Endothelial cell (in vitro differentiated cells): Measurements from ENCODE around the gene NPIPB2. TPM values are rescaled to one million over a fixed set of nuclear protein-coding genes. Genes with fewer than 3 reads are reported as not detected.

Source experiments
- DNase-seq: peaks from one replicate; pipeline ENCODE4 v3.0.0; 2021; ENCODE audit warnings: low spot score
- H3K27ac Mint-ChIP-seq: one replicate; pipeline ENCODE4 v1.8.0; 2021; ENCODE audit warnings: mixed read lengths, inconsistent platforms; ENCODE audit not compliant: unreplicated experiment
- H3K27me3 Mint-ChIP-seq: one replicate; pipeline ENCODE4 v1.8.0; 2021; ENCODE audit warnings: mild to moderate bottlenecking, moderate library complexity, mixed read lengths, inconsistent platforms; ENCODE audit not compliant: unreplicated experiment
- H3K36me3 Mint-ChIP-seq: one replicate; pipeline ENCODE4 v1.8.0; 2021; ENCODE audit warnings: mild to moderate bottlenecking, low read depth, mixed read lengths, inconsistent platforms; ENCODE audit not compliant: unreplicated experiment
- H3K4me1 Mint-ChIP-seq: one replicate; pipeline ENCODE4 v1.8.0; 2021; ENCODE audit warnings: mild to moderate bottlenecking, mixed read lengths, inconsistent platforms; ENCODE audit not compliant: unreplicated experiment
- H3K4me3 Mint-ChIP-seq: one replicate; pipeline ENCODE4 v1.8.0; 2021; ENCODE audit warnings: mild to moderate bottlenecking, mixed read lengths, inconsistent platforms; ENCODE audit not compliant: unreplicated experiment
- H3K9me3 Mint-ChIP-seq: one replicate; pipeline ENCODE4 v1.8.0; 2021; ENCODE audit warnings: mixed read lengths, inconsistent platforms; ENCODE audit not compliant: unreplicated experiment
- CTCF ChIP-seq: fragments of 200-600 bp; sonication (generic); IDR thresholded peaks from one replicate; pipeline ENCODE4 v1.5.0; 2021; ENCODE audit warnings: antibody characterized with exemption; ENCODE audit not compliant: unreplicated experiment
- total RNA-seq: library from RNA; stranded (reverse); fragmentation: NEBNext Ultra II Directional; extraction: Animal tissue kit (Norgen Biotek cat#: 25700); gene quantifications from one replicate; pipeline ENCODE4 v1.2.1, GENCODE V29; 2021; ENCODE audit not compliant: unreplicated experiment

The NPIPB2 gene
- total RNA-seq, 1 donor from 2014 or later, result 4.4 TPM

DNA sequence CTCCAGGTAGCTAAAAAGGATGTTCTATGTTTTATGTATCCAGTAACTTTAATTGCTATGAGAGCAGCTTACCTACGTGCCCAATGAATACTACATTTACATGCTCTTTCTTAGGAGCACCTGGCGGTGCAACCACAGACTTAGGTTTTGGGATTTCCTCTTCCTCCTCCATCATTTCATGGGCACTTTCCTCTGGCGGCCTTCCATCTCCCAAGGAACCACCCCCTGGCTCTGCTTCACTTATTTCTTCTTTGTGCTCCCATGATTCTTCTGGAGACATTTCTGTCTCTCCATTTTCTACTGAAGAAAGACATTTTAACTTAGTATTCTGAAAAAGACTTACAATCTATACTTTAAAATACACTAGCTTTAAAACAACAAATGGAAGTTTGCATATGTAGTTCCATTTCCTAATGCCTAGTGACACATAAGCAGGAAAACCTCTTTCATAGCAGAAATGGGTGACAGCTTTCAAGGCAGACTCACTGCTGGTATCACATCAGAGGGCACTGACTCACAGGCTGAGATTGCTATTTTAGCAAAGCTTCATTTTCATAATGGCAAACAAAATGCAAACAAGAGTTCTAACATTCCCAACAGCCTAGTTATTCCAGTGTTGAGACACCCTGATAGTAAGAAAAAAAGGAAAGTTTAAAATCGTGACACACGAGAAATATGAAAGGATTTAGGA, 45.2 kb downstream of the NPIPB2 start:
- DNase-seq, result no peak
- H3K27ac Mint-ChIP-seq, result no peak overlapping the region
- peaks cover 6% of the 10 kb centered on the region for H3K4me1 Mint-ChIP-seq
- H3K4me3 Mint-ChIP-seq, result no peak overlapping the region
- H3K27me3 Mint-ChIP-seq, result peaks cover 2% of the 10 kb centered on the region
- no peak for TF ChIP-seq CTCF
- H3K36me3 Mint-ChIP-seq, result peaks cover 5% of the 10 kb centered on the region
- H3K9me3 Mint-ChIP-seq, result no peaks in the 10 kb centered on the region

- TF ChIP-seq CTCF, result no peak
- no peak overlapping the region for H3K27ac Mint-ChIP-seq
- H3K9me3 Mint-ChIP-seq, result no peaks in the 10 kb centered on the region
- H3K27me3 Mint-ChIP-seq, result no peaks in the 10 kb centered on the region
- no peak for DNase-seq
- H3K4me1 Mint-ChIP-seq, result peaks cover 4% of the 10 kb centered on the region
- peaks cover 5% of the 10 kb centered on the region for H3K36me3 Mint-ChIP-seq
- H3K4me3 Mint-ChIP-seq, result no peak overlapping the region
Observed at GRCh38 chr16:11893571-11893970, 48.3 kb downstream of the NPIPB2 start.

DNA sequence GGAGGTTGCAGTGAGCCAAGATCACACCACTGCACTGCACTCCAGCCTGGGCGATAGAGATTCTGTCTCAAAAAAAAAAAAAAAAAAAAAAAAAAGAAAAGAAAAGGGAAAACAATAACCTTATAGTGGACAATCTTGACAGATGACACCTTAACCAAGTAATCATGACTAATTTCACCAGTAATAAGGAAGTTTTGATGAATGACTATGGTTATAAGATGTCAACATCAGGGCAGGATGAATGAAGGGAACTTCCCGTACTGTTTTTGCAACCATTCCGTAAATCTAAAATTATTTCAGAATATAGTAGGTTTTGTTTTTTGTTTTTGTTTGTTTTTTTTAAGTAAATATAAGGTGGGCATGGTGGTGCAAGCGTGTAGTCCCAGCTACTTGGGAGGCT, 49.1 kb downstream of the NPIPB2 start:
- Mint-ChIP-seq H3K27me3 (peaks cover 4% of the 10 kb centered on the region), H3K9me3 (no peaks in the 10 kb centered on the region), H3K27ac (no peak overlapping the region), H3K36me3 (peaks cover 6% of the 10 kb centered on the region), H3K4me3 (no peak overlapping the region), H3K4me1 (no peaks in the 10 kb centered on the region)
- no peak for TF ChIP-seq CTCF
- DNase-seq, result no peak

DNA sequence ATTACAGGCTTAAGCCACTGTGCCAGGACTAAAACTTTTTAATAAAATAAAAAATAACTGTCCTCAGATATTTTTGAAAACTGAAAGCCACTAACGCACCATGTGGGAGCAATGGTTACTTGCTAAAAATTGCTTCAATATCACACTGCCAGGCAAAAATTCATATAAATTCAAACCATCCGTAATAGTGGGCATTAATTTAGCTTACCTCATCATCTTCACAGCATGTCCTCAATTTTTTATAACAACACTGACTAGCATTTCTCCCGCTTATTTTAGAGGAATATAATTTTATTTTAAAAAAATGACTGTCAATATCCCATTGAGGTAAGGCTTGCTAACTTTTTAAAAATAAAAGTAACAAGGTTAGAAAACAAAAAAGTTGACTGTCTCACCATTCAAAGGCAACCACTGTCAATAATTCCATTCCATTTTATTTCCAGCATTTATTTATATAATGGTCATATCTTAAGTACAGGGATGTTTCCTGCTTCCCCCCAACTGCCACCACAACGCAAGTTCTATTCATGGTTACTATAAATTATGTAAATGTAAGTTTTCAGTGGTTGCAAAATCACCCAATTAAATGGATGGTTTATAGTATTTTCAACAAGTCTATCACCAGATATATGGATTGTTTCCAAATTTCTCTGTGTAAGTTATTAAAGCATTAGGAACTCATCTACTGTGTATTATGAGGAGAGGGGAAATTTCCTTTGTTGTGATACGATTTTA, 51.4 kb downstream of the NPIPB2 start:
- Mint-ChIP-seq H3K27ac (no peak overlapping the region), H3K27me3 (peaks cover 4% of the 10 kb centered on the region), H3K9me3 (no peaks in the 10 kb centered on the region), H3K36me3 (peaks cover 25% of the 10 kb centered on the region), H3K4me1 (no peaks in the 10 kb centered on the region), H3K4me3 (no peak overlapping the region)
- DNase-seq, result no peak
- TF ChIP-seq CTCF, result no peak

GRCh38 chr16:11886881-11887280, 55.0 kb downstream of the NPIPB2 start:
- Mint-ChIP-seq H3K4me1 (no peaks in the 10 kb centered on the region), H3K4me3 (peak overlapping the region; percentile 14), H3K27ac (no peak overlapping the region), H3K9me3 (no peaks in the 10 kb centered on the region), H3K36me3 (peaks cover 21% of the 10 kb centered on the region), H3K27me3 (peaks cover 4% of the 10 kb centered on the region)
- DNase-seq, result no peak
- TF ChIP-seq CTCF, result no peak
